NCI-H69 (cell line): ENCODE measurements around the gene RELN.
A peak's percentile ranks its signal among the peaks of the same experiment; 100 is the strongest.

Experiments used
- DNase-seq: peaks from one replicate; lab custom pipeline; 2025; lab: John Stamatoyannopoulos, UW

RELN gene

DNA sequence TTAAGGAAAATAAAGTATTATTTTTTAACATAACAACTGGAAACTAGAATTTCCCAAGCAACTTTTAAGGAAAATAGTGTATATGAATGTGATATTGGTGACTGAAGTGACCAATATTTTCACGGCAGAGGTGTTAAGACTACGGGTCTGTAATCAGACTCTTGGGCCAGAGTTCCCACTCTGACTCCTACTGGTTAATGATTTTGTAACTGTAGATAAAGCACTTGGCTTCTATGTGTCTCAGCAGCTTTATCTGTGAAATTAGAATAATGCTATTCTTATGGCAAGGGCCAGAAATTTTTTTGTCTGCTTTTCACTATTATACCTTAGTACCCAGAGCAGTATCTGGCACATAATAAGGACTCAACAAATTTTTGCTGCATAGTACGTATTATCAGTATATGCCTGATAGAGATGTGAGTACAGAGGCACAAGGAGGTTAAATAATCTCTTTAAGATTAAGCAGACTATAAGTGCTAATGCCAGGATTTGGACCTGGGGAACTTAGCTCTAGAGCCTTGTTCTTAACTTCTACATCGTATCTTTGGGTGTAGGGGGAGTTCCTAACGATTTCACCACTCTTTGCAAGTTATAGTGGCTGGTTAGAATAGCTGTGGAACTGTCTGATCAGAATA, 357.3 kb downstream of the RELN start:
- DNase-seq, result peak; percentile 20

DNA sequence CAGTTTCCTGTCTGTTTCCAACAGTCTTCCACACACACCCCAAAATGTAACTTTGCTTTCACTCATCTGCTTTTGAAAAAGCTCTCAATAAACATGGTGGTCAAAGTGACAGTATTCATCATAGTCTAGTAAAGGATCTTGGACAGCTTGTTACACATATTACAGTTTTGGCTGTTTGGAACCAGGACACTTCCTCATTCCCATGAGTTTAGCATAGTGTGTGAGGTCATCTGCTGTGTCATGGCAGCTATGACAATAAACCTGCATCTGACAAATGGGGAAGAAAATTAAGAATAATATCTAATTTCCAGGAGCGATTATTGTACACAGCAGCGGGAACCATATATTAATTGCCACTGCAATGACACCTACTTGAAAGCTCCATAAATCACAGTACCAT, 359.1 kb downstream of the RELN start:
- DNase-seq, result peak; percentile 47

DNA sequence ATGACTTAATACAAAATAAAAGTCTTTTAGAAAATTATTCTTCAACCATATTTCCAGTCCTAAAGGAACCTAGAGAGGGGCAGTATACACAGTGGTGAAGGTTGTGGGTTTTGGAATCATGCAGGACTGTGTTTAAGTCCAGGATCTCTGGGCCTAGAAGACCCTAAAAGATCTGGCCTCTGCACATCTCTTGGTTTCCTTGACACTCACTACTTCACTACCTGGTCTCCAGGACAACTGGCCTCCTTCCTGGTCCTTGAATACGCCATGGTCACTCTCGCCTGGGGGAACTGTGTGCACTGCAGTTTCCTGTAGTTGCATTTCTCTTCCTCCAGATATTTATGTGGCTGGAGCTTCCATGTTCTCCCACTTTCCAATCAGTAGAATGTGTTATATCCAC, 360.7 kb downstream of the RELN start:
- peak; percentile 36 for DNase-seq

DNA sequence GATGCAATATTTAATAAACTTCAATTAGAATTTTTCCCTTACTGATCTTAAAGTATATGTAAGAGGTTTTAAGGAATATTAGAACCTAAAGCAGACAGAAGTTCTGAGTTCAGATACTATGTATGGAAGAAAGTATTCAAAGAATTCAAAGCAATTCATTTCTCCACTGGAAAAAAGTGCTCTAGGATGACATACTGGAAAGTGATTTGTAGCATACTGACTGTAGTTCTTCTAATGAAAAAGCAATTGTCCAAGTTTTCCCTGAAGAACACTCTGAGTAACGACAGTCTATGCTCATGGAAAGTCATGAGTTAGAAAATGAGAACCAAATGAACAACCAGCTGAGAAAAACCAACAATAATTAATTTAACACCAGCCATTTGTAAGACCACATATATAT, 362.7 kb downstream of the RELN start:
- DNase-seq, result no peak

- no peak for DNase-seq
These were observed 367.2 kb downstream of the RELN start for GRCh38 chr7:103622274-103622673.

- peak; percentile 72 for DNase-seq
These were observed 375.5 kb downstream of the RELN start for GRCh38 chr7:103613655-103614642.

DNA sequence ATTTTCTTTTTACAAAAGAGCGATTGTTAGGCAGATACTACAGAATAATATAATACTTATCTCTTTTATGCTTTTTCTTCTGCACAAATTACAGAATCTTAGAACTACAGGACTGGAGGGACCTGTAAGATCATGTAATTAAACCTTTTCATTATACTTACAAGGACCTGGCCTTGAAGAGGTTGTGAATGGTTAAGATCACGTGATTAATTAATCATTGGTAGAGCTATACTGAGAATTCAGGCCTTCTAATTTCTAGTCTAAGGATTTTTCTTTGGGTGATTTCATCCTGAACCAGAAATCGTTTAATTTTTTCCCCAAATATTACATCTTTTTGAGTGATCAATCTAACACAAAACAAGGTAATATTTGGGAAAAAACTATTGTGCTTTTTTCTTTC, 379.7 kb downstream of the RELN start:
- DNase-seq, result no peak

- peak; percentile 55 for DNase-seq
These were observed 383.8 kb downstream of the RELN start for GRCh38 chr7:103605640-103606039.

DNA sequence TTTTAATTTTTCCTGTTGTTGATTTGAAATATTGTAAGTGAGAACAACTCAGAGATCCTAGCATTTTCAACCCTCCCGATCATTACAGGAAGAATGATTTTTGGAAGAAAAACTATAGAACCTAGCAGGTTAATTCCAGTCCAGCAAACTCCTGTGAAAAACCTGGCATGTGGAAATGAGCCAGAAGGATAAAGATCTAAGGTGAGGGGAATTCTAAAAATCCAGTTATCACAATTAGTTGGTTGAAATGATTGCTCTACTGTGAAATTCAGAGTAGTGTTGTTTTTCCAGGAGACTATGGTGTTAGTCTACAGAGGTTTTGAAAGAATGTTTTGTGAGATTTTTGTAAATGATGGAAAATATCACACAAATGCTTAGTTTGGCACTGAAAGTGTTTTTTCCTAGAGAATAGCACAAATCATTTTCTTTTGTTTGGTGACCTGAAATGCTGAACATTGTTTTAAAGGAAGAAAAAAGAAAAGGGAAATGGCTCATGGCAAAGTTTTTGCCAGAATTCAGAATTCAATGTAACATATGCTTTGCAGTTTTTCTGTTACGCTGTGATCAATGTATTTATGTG, 391.0 kb downstream of the RELN start:
- no peak for DNase-seq

DNA sequence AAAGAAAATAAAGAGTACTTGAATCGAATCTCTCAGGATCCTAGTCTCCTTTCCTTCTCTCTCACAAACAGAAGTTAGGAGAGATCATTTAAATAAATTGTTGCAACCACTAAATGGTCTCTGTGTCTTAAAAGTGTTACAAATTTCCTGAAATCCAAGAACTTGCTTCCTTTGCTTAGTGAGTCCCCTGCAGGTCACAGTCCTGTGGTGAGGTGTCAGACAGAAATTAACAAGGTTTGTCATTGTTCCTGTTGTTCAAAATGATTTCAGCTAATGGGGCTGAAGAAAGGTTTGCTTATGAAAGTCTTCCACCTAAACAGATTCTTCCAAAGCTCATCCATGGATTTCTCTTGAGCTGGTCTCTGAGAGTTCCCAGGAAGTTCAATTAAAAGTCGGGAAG, 391.9 kb downstream of the RELN start:
- DNase-seq, result no peak

- DNase-seq, result no peak
These were observed 395.3 kb downstream of the RELN start for GRCh38 chr7:103594186-103594585.

DNA sequence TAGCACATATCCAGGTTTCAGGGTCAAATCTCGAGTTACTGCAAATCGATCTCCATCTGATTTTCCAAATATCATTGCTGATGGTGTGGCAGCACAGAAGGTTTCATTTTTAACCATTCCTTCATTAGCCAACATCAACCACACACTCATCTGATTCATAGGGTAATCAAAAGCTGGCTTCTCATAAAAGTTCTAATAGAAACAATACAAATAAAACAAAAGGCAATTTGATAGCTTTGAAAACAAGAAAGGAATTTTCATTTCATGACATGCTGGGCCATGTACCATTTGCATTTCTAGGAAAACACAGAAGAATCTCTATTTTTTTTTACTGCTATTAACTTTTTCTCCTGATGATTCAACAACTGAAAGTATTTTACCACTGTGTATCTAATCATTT, 395.8 kb downstream of the RELN start:
- DNase-seq, result no peak

GRCh38 chr7:103592844-103593243, 396.6 kb downstream of the RELN start:
- no peak for DNase-seq

DNA sequence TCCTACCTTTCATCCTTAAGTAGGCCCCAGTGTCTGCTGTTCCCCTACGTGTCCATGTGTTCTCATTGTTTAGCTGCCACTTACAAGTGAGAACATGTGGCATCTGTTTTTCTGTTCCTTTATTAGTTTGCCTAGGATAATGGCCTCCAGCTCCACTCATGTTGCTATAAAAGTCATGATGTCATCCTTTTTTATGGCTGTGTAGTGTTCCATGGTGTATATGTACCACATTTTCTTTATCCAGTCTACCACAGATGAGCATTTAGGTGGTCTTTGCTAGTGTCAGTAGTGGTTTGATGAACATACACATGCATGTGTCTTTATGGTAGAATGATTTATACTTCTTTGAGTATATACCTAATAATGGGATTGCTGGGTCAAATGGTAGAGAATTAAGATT, 397.3 kb downstream of the RELN start:
- no peak for DNase-seq

- DNase-seq, result no peak
These were observed 409.4 kb downstream of the RELN start for GRCh38 chr7:103580031-103580430.

DNA sequence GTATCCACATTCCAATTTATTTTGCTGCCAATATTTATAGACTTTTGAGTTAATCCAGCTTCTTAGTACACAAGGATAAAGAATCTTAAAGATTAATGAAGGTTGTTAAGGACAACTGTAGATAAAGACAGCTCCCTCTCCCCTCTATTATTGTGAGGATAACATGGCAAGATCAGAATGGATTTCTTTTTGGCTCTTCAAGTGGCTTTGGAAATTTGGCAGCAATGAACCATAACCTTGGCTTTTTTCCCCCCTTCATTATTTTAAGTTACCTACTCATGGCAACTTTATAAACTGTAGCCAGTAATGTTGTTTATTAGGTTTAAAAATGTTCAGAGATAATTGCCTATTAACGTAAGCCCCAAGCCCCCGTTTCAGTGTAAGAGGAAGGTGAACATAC, 412.4 kb downstream of the RELN start:
- no peak for DNase-seq

GRCh38 chr7:103576641-103577040, 412.8 kb downstream of the RELN start:
- no peak for DNase-seq

DNA sequence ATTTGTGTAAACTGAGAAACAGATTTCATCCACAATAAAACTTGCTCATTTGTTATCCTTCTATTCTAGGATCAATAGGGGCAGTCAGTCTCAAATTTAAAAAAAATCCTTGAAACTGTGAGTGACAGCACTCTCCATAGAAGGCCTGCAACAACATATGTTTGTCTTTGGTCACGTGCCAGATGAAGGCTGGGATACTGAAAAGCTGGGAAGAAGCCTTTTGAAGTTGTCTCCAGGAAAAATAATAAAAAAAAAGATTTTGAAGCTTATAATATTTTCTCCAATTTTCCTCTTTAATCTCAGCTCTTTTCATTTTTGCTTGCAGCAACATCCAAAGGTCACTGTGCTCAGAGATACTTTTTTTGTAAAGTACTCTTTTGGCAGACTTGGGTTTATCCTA, 414.9 kb downstream of the RELN start:
- peak; percentile 34 for DNase-seq

DNA sequence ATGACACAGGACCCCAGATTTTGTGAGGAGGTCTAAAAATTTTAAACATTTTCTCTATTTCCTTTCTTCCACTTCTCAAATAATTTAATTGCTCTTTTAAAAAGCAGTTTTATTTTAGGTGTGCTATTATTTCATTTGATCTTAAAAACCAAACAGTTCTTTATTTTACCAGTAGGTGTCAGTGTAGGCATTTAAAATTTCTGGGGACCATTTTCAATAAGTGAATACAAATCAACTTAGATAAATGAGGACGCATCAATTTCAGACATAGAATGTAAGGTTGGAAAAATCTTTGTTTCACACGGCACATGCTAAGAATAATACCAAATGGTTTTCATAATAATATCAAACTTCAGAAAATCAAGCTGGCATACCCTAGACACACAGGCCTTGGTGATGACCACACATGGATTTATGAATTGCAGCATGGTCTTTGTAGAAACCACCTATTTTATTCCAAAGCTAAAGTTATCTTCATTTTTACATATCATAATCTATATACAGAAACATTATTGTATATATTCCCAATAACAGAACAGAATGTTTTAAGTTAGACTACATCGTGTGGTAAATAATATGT, 415.9 kb downstream of the RELN start:
- DNase-seq, result peak; percentile 63

DNA sequence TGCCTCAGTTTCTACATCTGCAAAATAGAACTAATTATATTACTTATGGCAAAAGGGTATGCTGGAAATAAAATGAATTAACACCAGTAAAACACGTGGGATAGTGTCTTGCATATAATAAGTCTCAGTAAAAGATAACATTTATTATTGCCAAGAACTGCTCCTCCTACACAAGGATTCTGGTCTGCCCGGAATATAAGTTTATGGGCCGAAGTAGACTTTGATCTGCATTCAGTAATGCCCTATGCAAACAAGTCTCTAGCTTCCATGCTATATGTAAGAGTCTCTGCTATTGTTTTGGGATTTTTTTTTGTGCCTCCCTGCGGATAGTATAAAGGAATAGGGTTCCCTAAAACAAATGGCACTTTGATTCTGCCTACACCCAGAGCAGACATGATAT, 417.9 kb downstream of the RELN start:
- no peak for DNase-seq

DNA sequence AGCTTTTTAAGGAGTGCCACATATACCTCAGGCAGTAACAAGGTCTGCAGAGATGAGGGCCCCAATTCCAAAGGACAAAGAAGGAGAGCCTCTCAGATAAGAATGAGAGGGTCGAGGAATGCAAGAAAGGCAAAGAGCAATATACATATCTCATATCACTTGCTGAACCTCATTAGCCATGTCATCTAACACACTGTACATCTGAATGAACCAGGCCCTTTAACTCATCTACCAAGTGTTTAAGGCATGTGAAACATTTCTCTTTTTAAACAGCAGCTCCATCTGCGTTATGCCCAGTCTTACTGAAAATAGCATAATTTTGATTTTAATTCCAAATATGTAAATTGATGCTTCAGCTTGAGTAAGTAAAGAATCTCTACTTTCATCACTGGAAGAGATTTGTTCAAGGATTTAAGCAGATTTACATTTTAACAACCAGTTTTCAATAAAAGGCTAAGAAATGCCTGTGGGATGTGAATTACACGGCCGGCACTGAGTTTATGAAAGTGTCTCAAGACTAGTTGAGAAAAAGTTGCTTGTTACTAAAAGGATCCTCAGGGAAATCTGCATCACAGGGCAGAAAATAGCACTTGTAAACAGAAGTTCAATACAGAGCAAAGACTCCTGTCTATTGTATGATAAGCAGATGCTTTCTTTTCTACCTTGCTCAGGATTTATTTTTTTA, 419.7 kb downstream of the RELN start:
- no peak for DNase-seq

DNA sequence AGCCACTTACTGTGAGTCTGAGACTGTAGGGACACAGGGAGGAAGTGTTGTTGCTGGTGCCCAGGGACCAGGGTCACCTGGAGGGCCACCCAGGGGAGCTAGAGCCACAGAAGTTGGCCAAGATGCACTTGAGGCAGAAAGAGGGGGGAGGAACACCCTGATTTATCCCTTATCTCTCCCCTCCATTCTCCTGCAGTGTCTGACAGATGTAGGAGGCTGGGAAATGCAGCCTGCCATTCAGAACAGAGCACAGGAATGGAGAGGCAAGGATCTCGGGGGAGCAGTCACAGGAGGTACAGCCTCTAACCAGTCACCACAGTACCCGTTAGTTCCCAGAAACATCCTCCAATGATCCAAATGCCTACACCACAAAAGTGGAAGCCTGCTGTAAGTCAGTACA, 425.0 kb downstream of the RELN start:
- no peak for DNase-seq
